Activated CD8-positive, alpha-beta T cell treated with anti-CD3 and anti-CD28 coated beads, Interleukin-2, amount 10 ng/mL, durations not matched to agents 7 days and 5 days (primary cell): Measurements from ENCODE around the gene PLD4. TPM values are rescaled to one million over a fixed set of nuclear protein-coding genes. Genes with fewer than 3 reads are reported as not detected.
"Not testable (repeated sequence)": the region's sequence is repeated elsewhere in the genome, so short reads cannot be mapped to it uniquely, and the experiment has no call there.

Experiments used
- ATAC-seq: fragments of 150-1000 bp; cut with Tn5 transposase; one replicate; pipeline ENCODE4 v1.10.0; 2021; ENCODE audit warnings: moderate library complexity
- CTCF ChIA-PET: fragments of 350-600 bp; sonication (Branson Sonifier 250); formaldehyde crosslinking; loops from one replicate; lab custom pipeline; 2021; ENCODE audit warnings: antibody characterized with exemption; lab: Charles Lee
- POLR2A ChIA-PET: fragments of 350-600 bp; sonication (Branson Sonifier 250); formaldehyde crosslinking; loops from one replicate; lab custom pipeline; 2021; ENCODE audit warnings: antibody characterized with exemption; lab: Charles Lee
- DNase-seq: peaks from one replicate; pipeline ENCODE4 v3.0.0-alpha.2; 2020
- H3K27ac Mint-ChIP-seq: one replicate; pipeline ENCODE4 v1.8.0; 2021; ENCODE audit warnings: mild to moderate bottlenecking, mixed read lengths
- H3K27me3 Mint-ChIP-seq: one replicate; pipeline ENCODE4 v1.8.0; 2021; ENCODE audit warnings: low read depth, mixed read lengths
- H3K36me3 Mint-ChIP-seq: one replicate; pipeline ENCODE4 v1.8.0; 2021; ENCODE audit warnings: low read depth, mixed read lengths
- H3K4me1 Mint-ChIP-seq: one replicate; pipeline ENCODE4 v1.8.0; 2021; ENCODE audit warnings: low read depth, mixed read lengths
- H3K4me3 Mint-ChIP-seq: one replicate; pipeline ENCODE4 v1.8.0; 2021; ENCODE audit warnings: mild to moderate bottlenecking, mixed read lengths
- H3K9me3 Mint-ChIP-seq: one replicate; pipeline ENCODE4 v1.8.0; 2022; ENCODE audit warnings: mixed read lengths; ENCODE audit not compliant: insufficient read depth
- total RNA-seq, 2 experiments: library from RNA; stranded (reverse); gene quantifications; one replicate each; pipeline ENCODE4 v1.2.3, GENCODE V29; 2021

The PLD4 gene
- total RNA-seq, 2 experiments from 2014 or later: not detected

DNA sequence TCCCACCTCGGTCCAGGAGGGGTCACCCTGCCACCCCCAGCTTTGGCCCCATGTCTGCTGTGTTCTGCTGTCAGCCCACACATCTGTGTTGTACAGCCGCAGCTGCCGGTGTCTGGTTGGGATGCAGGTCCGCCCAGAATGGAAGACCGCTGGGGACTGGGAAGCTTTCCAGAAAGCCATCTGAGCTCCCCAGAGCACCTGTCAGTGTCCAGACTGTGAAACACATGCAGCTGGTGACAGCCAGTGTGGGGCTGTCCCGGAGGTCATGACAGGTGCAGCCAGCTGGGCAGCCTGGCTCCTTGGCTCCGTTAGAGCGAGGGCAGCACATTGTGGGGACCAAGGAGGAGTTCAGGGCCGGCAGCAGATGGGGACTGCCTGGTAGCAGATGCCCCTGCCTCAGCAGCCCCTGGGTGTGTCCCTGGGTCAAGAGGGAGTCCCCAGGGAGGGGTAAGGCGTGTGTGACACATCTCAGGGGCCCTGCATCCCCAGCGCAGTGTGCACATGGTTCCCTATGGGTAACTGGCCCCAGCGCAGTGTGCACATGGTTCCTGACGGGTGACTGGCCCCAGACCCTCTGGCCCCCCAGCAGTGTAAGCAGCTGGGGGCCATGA is 43.2 kb upstream of the PLD4 start:
- Mint-ChIP-seq H3K27me3 (no peaks in the 10 kb centered on the region), H3K36me3 (no peaks in the 10 kb centered on the region)
- POLR2A ChIA-PET: no interaction called here

DNA sequence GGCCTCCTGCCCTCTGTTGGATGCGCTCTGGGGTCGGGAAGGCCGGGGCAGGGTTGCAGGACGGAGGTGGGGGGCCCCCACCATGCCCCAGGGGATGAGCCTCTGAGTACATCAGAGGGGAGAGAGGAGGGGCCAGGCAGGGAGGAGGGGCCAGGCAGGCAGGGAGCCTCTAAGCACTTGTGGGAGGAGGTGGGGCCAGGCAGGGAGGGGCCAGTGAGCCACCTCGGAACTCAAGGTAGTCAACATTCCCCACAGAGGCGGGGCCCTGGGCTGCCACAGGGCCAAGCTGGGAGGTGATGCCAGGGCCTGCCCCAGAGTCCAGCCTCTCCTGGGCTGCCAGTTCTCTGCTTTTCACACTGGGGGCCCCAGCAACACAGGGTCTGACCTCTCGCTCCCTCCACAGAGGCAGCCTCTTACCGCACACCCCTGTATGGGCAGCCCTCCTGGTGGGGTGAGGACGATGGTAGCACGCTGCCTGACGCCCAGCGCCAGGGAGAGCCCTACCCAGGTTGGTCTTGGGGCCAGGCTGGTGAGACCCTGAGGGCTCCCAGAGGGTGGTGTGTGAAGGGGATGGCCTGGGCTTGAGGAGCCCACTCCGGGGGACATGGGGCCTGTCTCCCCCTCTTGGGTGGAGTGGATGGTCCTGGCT is 42.2 kb upstream of the PLD4 start:
- DNase-seq (peak; percentile 39), ATAC-seq (peak; percentile 35)
- Mint-ChIP-seq H3K4me3 (no peak overlapping the region), H3K4me1 (no peaks in the 10 kb centered on the region), H3K9me3 (no peaks in the 10 kb centered on the region), H3K27ac (no peak overlapping the region), H3K27me3 (no peaks in the 10 kb centered on the region), H3K36me3 (no peaks in the 10 kb centered on the region)
- POLR2A ChIA-PET: no interaction called here
- CTCF ChIA-PET: no interaction called here

More for the DNA sequence above, 43.2 kb upstream of the PLD4 start:
- no peaks in the 10 kb centered on the region for H3K4me1 Mint-ChIP-seq
- H3K9me3 Mint-ChIP-seq: no peaks in the 10 kb centered on the region
- DNase-seq (no peak), ATAC-seq (no peak)
- H3K27ac Mint-ChIP-seq: no peak overlapping the region
- no peak overlapping the region for H3K4me3 Mint-ChIP-seq
- CTCF ChIA-PET: no interaction called here

DNA sequence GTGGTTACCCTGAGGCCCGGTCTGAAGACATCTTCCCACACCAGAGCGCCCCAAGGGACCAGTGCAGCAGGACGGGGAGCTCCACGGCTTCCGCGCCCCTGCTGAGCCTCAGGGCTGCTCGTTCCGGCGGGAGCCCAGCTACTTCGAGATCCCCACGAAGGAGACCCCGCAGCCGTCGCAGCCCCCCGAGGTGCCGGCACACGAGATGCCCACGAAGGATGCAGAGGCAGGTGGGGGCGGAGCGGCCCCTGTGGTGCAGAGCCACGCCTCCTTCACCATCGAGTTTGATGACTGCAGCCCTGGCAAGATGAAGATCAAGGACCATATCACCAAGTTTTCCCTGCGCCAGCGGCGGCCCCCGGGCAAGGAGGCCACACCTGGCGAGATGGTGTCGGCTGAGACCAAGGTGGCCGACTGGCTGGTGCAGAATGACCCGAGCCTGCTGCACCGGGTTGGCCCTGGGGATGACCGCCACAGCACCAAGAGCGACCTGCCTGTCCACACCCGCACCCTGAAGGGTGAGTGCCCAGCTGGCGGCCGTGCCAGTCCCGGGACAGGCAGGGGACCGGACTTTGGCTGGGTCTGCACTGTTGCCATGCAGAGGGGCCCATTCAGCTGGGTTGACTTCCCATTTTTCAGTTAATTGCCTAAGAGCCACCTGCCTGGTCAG is 41.6 kb upstream of the PLD4 start:
- H3K27ac Mint-ChIP-seq: no peak overlapping the region
- no peaks in the 10 kb centered on the region for H3K27me3 Mint-ChIP-seq
- ChIA-PET POLR2A (no interaction called here), CTCF (no interaction called here)
- DNase-seq: no peak
- no peak for ATAC-seq
- no peak overlapping the region for H3K4me3 Mint-ChIP-seq
- no peaks in the 10 kb centered on the region for H3K9me3 Mint-ChIP-seq
- H3K4me1 Mint-ChIP-seq: no peaks in the 10 kb centered on the region
- H3K36me3 Mint-ChIP-seq: no peaks in the 10 kb centered on the region

DNA sequence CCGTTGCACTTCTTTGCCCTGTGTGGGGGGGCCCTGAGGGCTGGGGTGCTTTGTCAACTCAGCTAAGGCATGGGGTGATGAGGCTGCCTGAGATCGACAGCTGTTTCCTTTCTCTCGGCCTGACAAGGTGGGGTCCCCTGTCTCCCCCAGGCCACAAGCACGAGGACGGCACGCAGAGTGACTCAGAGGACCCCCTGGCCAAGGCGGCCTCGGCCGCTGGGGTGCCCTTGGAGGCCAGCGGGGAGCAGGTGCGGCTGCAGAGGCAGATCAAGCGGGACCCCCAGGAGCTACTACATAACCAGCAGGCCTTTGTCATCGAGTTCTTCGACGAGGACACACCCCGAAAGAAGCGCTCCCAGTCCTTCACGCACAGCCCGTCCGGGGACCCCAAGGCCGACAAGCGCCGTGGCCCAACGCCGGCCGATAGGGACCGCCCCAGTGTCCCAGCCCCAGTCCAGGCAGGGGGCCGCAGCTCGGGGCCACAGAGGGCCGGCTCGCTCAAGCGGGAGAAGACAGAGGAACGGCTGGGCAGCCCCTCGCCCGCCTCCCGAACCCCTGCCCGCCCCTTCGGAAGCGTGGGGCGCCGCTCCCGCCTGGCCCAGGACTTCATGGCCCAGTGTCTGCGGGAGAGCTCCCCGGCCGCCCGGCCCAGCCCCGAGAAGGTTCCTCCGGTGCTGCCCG is 40.9 kb upstream of the PLD4 start:
- no peak overlapping the region for H3K27ac Mint-ChIP-seq
- ATAC-seq (no peak), DNase-seq (no peak)
- H3K27me3 Mint-ChIP-seq: no peaks in the 10 kb centered on the region
- no peaks in the 10 kb centered on the region for H3K36me3 Mint-ChIP-seq
- POLR2A ChIA-PET: no interaction called here
- CTCF ChIA-PET: no interaction called here
- H3K9me3 Mint-ChIP-seq: no peaks in the 10 kb centered on the region
- H3K4me1 Mint-ChIP-seq: no peaks in the 10 kb centered on the region
- H3K4me3 Mint-ChIP-seq: no peak overlapping the region

DNA sequence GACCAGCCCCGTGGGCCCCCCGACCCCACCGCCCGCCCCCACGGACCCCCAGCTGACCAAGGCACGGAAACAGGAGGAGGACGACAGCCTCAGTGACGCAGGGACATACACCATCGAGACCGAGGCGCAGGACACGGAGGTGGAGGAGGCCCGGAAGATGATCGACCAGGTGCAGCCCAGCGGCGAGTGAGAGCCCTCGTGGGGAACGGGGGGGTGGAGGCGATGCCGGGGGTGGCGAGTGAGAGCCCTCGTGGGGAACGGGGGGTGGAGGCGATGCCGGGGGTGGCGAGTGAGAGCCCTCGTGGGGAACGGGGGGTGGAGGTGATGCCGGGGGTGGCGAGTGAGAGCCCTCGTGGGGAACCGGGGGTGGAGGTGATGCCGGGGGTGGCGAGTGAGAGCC is 40.3 kb upstream of the PLD4 start:
- CTCF ChIA-PET, H3K4me1 Mint-ChIP-seq, H3K27ac Mint-ChIP-seq, H3K4me3 Mint-ChIP-seq, H3K36me3 Mint-ChIP-seq, POLR2A ChIA-PET, H3K9me3 Mint-ChIP-seq, H3K27me3 Mint-ChIP-seq, ATAC-seq, DNase-seq: not testable (repeated sequence)

DNA sequence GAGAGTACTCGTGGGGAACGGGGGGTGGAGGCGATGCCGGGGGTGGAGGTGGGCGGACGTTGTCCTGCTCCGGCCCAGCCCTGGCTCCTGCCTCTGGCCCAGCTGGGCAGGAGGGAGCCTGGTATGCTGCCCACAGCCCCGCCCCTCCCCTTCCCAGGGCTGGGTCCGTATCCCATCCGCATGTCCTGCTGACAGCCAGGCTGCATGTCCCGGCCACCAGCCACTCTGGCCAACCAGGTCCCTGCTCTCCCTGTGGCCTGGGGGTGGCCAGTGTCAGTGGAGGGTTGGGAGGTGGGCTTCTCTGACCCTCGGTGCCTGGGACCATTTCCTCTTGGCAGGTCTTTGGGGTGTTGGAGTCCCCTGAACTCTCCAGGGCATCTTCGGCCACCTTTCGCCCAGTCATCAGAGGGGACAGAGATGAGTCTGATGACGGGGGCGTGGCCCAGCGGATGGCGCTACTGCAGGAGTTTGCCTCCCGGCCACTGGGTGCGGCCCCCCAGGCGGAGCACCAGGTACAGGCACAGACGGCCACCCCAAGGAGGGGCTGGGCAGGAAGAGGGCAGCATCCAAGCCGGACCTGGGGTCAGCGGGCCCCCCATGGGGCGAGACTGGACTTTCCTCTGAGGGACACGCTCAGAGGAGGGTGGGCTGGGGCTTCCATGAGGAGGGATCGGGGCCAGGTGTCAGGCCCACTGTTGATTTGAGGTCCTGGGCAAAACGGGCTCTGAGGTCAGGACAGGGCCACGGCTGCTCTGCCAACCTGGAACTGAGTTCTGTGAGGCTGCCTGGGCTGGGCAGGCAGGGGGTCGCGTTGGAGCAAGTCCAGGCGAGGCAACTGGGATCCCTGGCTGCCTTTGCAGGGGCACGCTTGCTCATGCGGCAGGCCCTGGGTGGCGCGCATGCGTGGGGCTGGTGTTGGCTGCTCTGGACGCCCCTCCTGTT is 39.4 kb upstream of the PLD4 start:
- no peaks in the 10 kb centered on the region for H3K4me1 Mint-ChIP-seq
- ChIA-PET POLR2A (no interaction called here), CTCF (no interaction called here)
- no peak overlapping the region for H3K4me3 Mint-ChIP-seq
- H3K27me3 Mint-ChIP-seq: no peaks in the 10 kb centered on the region
- no peaks in the 10 kb centered on the region for H3K36me3 Mint-ChIP-seq
- no peaks in the 10 kb centered on the region for H3K9me3 Mint-ChIP-seq
- ATAC-seq: no peak
- H3K27ac Mint-ChIP-seq: no peak overlapping the region
- no peak for DNase-seq

DNA sequence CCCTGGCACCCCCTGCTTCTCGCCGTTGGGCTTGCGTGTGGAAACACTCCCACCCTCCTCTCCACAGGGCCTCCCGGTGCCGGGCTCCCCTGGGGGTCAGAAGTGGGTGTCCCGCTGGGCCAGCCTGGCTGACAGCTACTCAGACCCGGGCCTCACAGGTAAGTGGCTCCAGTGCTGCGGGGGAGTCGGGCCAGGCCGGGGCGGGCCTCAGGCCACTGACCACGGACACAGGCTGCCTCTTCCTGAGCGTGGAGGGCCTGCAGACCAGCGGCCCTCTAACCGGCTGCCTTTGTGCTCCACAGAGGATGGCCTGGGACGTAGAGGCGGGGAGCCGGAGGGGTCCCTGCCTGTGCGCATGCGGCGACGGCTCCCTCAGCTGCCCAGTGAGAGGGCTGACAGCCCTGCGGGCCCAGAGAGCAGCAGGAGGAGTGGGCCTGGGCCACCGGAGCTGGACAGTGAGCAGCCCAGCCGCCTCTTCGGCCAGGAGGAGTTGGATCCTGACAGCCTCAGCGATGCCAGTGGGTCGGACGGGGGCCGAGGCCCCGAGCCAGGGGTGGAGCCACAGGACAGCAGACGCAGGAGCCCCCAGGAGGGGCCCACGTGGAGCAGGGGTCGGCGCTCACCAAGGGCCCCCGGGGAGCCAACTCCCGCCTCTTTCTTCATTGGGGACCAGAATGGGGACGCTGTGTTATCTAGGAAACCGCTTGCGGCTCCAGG is 38.5 kb upstream of the PLD4 start:
- Mint-ChIP-seq H3K9me3 (no peaks in the 10 kb centered on the region), H3K36me3 (no peaks in the 10 kb centered on the region), H3K4me3 (no peak overlapping the region), H3K4me1 (no peaks in the 10 kb centered on the region), H3K27me3 (no peaks in the 10 kb centered on the region), H3K27ac (no peak overlapping the region)
- ATAC-seq (no peak), DNase-seq (no peak)
- ChIA-PET POLR2A (no interaction called here), CTCF (no interaction called here)

DNA sequence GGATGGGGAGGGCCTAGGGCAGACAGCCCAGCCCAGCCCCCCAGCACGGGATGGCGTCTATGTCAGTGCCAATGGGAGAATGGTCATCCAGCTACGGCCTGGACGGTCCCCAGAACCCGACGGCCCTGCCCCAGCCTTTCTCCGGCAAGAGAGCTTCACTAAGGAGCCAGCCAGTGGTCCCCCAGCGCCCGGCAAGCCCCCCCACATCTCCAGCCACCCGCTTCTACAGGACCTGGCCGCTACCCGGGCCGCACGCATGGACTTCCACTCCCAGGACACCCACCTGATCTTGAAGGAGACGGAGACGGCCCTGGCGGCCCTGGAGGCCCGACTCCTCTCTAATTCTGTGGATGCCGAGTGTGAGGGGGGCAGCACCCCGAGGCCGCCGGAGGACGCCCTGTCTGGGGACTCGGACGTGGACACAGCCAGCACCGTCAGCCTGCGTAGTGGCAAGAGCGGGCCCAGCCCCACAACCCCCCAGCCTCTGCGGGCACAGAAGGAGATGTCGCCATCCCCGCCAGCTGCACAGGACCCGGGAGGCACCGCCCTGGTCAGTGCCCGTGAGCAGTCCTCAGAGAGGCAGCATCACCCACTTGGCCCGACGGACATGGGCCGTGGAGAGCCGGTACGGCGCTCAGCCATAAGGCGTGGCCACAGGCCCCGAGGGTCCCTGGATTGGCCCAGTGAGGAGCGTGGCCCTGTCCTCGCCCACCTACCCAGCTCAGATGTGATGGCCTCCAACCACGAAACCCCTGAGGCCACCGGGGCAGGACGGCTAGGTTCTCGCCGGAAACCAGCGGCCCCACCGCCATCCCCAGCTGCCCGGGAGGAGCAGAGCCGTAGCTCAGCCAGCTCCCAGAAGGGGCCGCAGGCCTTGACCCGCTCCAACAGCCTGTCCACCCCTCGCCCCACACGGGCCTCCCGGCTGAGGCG is 37.7 kb upstream of the PLD4 start:
- Mint-ChIP-seq H3K27me3 (no peaks in the 10 kb centered on the region), H3K36me3 (no peaks in the 10 kb centered on the region), H3K27ac (no peak overlapping the region), H3K4me1 (no peaks in the 10 kb centered on the region), H3K4me3 (no peak overlapping the region), H3K9me3 (no peaks in the 10 kb centered on the region)
- no peak for ATAC-seq
- DNase-seq: no peak
- ChIA-PET CTCF (no interaction called here), POLR2A (interaction anchor here (0.6 kb wide), 1 partner anchor 1974 kb away, joined by 3 read pairs; no protein-coding TSS in a partner anchor)

DNA sequence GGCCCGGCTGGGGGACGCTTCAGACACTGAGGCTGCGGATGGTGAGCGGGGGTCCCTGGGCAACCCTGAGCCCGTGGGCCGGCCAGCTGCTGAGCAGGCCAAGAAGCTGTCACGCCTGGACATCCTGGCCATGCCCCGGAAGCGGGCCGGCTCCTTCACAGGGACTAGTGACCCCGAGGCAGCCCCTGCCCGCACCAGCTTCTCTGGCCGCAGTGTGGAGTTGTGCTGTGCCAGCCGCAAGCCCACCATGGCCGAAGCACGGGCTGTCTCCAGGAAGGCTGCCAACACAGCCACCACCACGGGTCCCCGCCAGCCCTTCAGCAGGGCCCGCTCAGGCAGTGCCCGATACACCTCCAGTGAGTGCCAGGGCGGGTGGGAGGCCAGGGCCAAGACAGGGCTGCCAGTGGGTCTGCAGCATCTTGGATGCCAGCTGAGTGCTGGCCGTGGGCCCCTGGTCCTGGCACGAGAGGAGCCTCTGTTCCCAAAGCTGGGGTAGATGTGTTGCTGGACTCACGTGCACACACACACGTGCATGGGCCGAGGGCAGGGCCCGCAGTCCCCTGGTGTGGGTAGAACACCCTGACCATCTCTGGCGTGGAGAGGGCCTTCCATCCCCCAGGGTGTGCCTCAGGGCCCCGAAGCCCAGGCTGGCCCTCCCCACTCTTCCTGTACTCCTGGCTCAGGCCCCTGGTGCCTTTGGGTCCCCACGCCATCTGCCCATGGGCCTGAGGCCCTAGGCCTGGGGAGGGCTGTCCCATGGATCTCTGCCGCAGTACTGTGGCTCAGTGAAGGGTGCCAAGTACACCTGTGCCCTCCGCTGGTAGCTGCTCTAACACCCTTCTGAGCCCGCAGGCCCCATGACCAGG is 36.8 kb upstream of the PLD4 start:
- POLR2A ChIA-PET: interaction anchor here (0.6 kb wide), 1 partner anchor 1973 kb away, joined by 3 read pairs; no protein-coding TSS in a partner anchor
- no peak overlapping the region for H3K4me3 Mint-ChIP-seq
- no peaks in the 10 kb centered on the region for H3K36me3 Mint-ChIP-seq
- H3K27me3 Mint-ChIP-seq: no peaks in the 10 kb centered on the region
- no peaks in the 10 kb centered on the region for H3K9me3 Mint-ChIP-seq
- DNase-seq (no peak), ATAC-seq (no peak)
- CTCF ChIA-PET: no interaction called here
- H3K4me1 Mint-ChIP-seq: no peaks in the 10 kb centered on the region
- H3K27ac Mint-ChIP-seq: no peak overlapping the region
